Measurements from ENCODE around the gene CTR9. TPM values are rescaled to one million over a fixed set of nuclear protein-coding genes. Genes with fewer than 3 reads are reported as not detected.

Gene CTR9
- total and polyA plus RNA-seq, 2 of the 13 experiments (the other 11 are each of a cell fraction or from before 2014, with no cell fraction given) = 6.6 to 22.1 TPM

- TF ChIP-seq, protein P1, sequence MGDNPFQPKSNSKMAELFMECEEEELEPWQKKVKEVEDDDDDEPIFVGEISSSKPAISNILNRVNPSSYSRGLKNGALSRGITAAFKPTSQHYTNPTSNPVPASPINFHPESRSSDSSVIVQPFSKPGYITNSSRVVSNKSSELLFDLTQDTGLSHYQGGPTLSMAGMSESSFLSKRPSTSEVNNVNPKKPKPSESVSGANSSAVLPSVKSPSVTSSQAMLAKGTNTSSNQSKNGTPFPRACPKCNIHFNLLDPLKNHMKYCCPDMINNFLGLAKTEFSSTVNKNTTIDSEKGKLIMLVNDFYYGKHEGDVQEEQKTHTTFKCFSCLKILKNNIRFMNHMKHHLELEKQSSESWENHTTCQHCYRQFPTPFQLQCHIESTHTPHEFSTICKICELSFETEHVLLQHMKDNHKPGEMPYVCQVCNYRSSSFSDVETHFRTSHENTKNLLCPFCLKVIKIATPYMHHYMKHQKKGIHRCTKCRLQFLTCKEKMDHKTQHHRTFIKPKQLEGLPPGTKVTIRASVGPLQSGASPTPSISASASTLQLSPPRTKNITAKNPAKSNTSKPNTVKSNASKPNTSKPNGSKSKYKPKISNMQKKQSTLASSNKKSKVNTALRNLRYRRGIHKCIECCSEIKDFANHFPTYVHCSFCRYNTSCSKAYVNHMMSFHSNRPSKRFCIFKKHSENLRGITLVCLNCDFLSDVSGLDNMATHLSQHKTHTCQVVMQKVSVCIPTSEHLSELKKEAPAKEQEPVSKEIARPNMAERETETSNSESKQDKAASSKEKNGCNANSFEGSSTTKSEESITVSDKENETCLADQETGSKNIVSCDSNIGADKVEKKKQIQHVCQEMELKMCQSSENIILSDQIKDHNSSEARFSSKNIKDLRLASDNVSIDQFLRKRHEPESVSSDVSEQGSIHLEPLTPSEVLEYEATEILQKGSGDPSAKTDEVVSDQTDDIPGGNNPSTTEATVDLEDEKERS (CRISPR knock-in tag; IDR thresholded peaks at IDR 0.05) = 0 out of 2 replicates have a peak, but pooled peaks have one; percentile 40
- TF ChIP-seq, protein P2, sequence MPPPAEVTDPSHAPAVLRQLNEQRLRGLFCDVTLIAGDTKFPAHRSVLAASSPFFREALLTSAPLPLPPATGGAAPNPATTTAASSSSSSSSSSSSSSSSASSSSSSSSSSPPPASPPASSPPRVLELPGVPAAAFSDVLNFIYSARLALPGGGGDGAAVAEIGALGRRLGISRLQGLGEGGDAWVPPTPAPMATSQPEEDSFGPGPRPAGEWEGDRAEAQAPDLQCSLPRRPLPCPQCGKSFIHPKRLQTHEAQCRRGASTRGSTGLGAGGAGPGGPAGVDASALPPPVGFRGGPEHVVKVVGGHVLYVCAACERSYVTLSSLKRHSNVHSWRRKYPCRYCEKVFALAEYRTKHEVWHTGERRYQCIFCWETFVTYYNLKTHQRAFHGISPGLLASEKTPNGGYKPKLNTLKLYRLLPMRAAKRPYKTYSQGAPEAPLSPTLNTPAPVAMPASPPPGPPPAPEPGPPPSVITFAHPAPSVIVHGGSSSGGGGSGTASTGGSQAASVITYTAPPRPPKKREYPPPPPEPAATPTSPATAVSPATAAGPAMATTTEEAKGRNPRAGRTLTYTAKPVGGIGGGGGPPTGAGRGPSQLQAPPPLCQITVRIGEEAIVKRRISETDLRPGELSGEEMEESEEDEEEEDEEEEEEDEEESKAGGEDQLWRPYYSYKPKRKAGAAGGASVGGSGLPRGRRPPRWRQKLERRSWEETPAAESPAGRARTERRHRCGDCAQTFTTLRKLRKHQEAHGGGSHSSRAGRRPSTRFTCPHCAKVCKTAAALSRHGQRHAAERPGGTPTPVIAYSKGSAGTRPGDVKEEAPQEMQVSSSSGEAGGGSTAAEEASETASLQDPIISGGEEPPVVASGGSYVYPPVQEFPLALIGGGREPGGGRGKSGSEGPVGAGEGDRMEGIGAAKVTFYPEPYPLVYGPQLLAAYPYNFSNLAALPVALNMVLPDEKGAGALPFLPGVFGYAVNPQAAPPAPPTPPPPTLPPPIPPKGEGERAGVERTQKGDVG (CRISPR knock-in tag; IDR thresholded peaks at IDR 0.05; ENCODE audit: borderline replicate concordance) = no peak
- TF ChIP-seq PHF20 (CRISPR knock-in tag; IDR thresholded peaks at IDR 0.05) (no peak), ZNF574 (CRISPR knock-in tag; IDR thresholded peaks at IDR 0.05) (no peak), ZNF124 (CRISPR knock-in tag; IDR thresholded peaks at IDR 0.05) (no peak), ZIK1 (CRISPR knock-in tag; IDR thresholded peaks at IDR 0.05; ENCODE audit: borderline replicate concordance, low read depth) (no peak), HDAC2 (CRISPR knock-in tag; IDR thresholded peaks at IDR 0.05) (peak; percentile 36; the same call in 1 of the 2 replicates), ZBTB7B (CRISPR knock-in tag; IDR thresholded peaks at IDR 0.05) (no peak), IKZF4 (CRISPR knock-in tag; IDR thresholded peaks at IDR 0.05; ENCODE audit: borderline replicate concordance, low read depth, not compliant biosample characterization) (no peak), ZNF737 (CRISPR knock-in tag; IDR thresholded peaks at IDR 0.05; ENCODE audit: borderline replicate concordance) (no peak), PATZ1 (CRISPR knock-in tag; IDR thresholded peaks at IDR 0.05) (no peak), KAT2B (IDR thresholded peaks at IDR 0.05; ENCODE audit: borderline replicate concordance, low read depth, low read length) (0 out of 2 replicates have a peak, but pooled peaks have one; percentile 5)
- TF ChIP-seq, protein P3, sequence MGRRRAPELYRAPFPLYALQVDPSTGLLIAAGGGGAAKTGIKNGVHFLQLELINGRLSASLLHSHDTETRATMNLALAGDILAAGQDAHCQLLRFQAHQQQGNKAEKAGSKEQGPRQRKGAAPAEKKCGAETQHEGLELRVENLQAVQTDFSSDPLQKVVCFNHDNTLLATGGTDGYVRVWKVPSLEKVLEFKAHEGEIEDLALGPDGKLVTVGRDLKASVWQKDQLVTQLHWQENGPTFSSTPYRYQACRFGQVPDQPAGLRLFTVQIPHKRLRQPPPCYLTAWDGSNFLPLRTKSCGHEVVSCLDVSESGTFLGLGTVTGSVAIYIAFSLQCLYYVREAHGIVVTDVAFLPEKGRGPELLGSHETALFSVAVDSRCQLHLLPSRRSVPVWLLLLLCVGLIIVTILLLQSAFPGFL (CRISPR knock-in tag; IDR thresholded peaks at IDR 0.05) = no peak
- TF ChIP-seq, protein P4, sequence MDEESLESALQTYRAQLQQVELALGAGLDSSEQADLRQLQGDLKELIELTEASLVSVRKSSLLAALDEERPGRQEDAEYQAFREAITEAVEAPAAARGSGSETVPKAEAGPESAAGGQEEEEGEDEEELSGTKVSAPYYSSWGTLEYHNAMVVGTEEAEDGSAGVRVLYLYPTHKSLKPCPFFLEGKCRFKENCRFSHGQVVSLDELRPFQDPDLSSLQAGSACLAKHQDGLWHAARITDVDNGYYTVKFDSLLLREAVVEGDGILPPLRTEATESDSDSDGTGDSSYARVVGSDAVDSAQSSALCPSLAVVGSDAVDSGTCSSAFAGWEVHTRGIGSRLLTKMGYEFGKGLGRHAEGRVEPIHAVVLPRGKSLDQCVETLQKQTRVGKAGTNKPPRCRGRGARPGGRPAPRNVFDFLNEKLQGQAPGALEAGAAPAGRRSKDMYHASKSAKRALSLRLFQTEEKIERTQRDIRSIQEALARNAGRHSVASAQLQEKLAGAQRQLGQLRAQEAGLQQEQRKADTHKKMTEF (CRISPR knock-in tag; IDR thresholded peaks at IDR 0.05) = no peak
Observed at GRCh38 chr11:10761085-10761698, 10.1 kb downstream of the CTR9 start (continued).

All from HepG2 (cell line).